HepG2 (cell line): ENCODE results near the gene LRRC45. TPM values are rescaled to one million over a fixed set of nuclear protein-coding genes. Genes with fewer than 3 reads are reported as not detected.

ENCODE experiments used
- DNMT1 ChIP-seq: sonication (generic); formaldehyde crosslinking; IDR thresholded peaks from 2 replicates; pipeline ENCODE4 v1.5.1; 2020; ENCODE audit warnings: mild to moderate bottlenecking, missing genetic modification reagents
- DNMT3B ChIP-seq: conservative IDR thresholded peaks from 2 replicates; pipeline ENCODE4 v1.6.1; 2016; ENCODE audit warnings: missing biosample characterization, control low read depth
- FOXO1 ChIP-seq: sonication (generic); formaldehyde crosslinking; IDR thresholded peaks from 2 replicates; pipeline ENCODE4 v1.4.0; 2020; ENCODE audit warnings: missing genetic modification reagents
- HNRNPLL ChIP-seq: fragments of 200-400 bp; formaldehyde crosslinking; IDR thresholded peaks from 2 replicates; pipeline ENCODE4 v1.6.1; 2017; ENCODE audit warnings: mild to moderate bottlenecking, low read depth, low read length; ENCODE audit not compliant: poor library complexity, severe bottlenecking
- MIER2 ChIP-seq: IDR thresholded peaks from 2 replicates; pipeline ENCODE4 v1.6.1; 2016; ENCODE audit warnings: missing biosample characterization, missing genetic modification reagents
- RAD51 ChIP-seq: fragments of 450-650 bp; IDR thresholded peaks from 2 replicates; pipeline ENCODE4 v1.6.1; 2016; ENCODE audit warnings: borderline replicate concordance
- RCOR2 ChIP-seq: IDR thresholded peaks from 2 replicates; pipeline ENCODE4 v1.6.1; 2016; ENCODE audit warnings: missing biosample characterization, missing genetic modification reagents
- TP53 ChIP-seq: sonication (generic); formaldehyde crosslinking; conservative IDR thresholded peaks from 2 replicates; pipeline ENCODE4 v1.4.0; 2020; ENCODE audit warnings: missing genetic modification reagents
- ZNF24 ChIP-seq: fragments of 450-650 bp; IDR thresholded peaks from 2 replicates; pipeline ENCODE4 v1.6.1; 2017; ENCODE audit warnings: antibody characterized with exemption, mild to moderate bottlenecking
- ZNF672 ChIP-seq: sonication (generic); formaldehyde crosslinking; IDR thresholded peaks from 2 replicates; pipeline ENCODE4 v1.8.1; 2022; ENCODE audit warnings: missing genetic modification reagents
- ZNF772 ChIP-seq: sonication (generic); formaldehyde crosslinking; IDR thresholded peaks from 2 replicates; pipeline ENCODE4 v1.5.0; 2020; ENCODE audit warnings: mild to moderate bottlenecking, missing genetic modification reagents
- ZNF816 ChIP-seq: sonication (generic); formaldehyde crosslinking; IDR thresholded peaks from 2 replicates; pipeline ENCODE4 v1.8.0; 2022; ENCODE audit warnings: missing genetic modification reagents, mild to moderate bottlenecking, borderline replicate concordance
- ZSCAN29 ChIP-seq: sonication (generic); formaldehyde crosslinking; conservative IDR thresholded peaks from 2 replicates; pipeline ENCODE4 v1.4.0; 2020; ENCODE audit warnings: mild to moderate bottlenecking, missing genetic modification reagents
- polyA plus RNA-seq, 8 experiments: library from polyadenylated mRNA; depleted of rRNA in 3 of 8; stranded (reverse) in 7 of 8; unstranded in 1 of 8; fragments of >200 nt; fragmentation: Illumina TruSeq in 4 of 8; extraction: Trizol in 4 of 8; gene quantifications; 2 replicates each; pipeline versions ENCODE4 v1.2.1 to v1.2.3, GENCODE V29; 2011 to 2016; ENCODE audit warnings: low read depth in 4 of 8, missing spikeins in 1 of 8, mixed read lengths in 1 of 8; ENCODE audit not compliant: insufficient read depth in 1 of 8
- total RNA-seq, 5 experiments: library from RNA; depleted of rRNA; stranded (reverse); fragments of >200 nt; fragmentation: Illumina TruSeq; extraction: Trizol; gene quantifications; 2 replicates each; pipeline ENCODE4 v1.2.3, GENCODE V29; 2016; ENCODE audit warnings: low read depth in 1 of 5
- TF ChIP-seq, protein P1 (sequence below): sonication (generic); formaldehyde crosslinking; IDR thresholded peaks from 2 replicates; pipeline ENCODE4 v1.4.0; 2020; ENCODE audit warnings: missing genetic modification reagents, mild to moderate bottlenecking, borderline replicate concordance
- TF ChIP-seq, protein P2 (sequence below): sonication (generic); formaldehyde crosslinking; IDR thresholded peaks from 2 replicates; pipeline ENCODE4 v1.4.0; 2020; ENCODE audit warnings: mild to moderate bottlenecking, missing genetic modification reagents
- TF ChIP-seq, protein P3 (sequence below): sonication (generic); formaldehyde crosslinking; conservative IDR thresholded peaks from 2 replicates; pipeline ENCODE4 v1.8.0; 2022; ENCODE audit warnings: missing genetic modification reagents

The LRRC45 gene
- total and polyA plus RNA-seq, 2 of the 13 experiments (the other 11 are each of a cell fraction or from before 2014, with no cell fraction given), result 11.6 to 48.1 TPM

DNA sequence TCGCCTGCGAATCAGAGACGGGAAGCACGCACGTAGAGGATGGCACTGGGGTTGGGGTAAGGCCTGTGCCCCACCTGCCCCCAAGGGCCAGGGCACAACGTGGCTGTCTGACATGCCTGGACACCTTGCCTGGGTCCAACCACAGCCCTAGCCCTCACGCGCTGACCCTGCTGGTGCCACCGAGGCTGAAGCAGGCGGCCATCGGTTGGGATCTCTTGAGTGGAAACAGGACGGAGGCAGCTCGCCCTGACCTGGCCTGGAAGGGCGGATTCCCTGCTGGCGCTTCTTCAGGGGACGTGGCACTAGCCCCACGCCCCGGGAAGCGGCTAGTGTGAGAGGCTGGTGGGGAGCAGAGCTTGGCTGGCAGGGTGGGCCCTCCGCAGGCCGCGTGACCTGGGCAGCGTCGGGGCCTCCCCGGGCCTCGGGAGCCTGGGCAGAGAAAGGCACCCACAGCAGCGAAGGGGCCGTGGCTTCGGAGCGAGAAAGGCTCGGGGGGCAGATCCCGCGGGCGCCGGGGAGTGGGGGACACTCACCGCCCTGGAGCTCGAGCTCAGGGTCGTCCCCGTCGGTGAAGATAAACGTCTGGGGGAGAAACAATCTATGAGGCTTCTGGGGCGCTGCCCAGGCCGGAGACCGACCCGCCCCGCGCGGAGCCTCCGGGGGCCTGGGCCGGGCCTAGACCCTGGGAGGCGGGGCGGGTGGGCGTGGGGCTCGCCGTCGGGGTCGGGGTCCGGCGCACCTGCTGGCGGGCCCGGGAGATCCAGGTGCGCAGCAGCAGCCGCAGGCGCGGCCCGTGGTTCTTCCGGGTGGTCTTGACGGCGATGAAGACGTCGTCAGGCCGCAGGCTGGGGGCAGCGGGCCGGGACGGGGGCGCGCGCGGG, 27.9 kb downstream of the LRRC45 start (continued):
- TF ChIP-seq TP53 (CRISPR knock-in tag), result 0 out of 2 replicates have a peak, but pooled peaks have one; percentile 38
- no peak for TF ChIP-seq MIER2 (CRISPR knock-in tag)
- no peak for TF ChIP-seq RAD51
- no peak for TF ChIP-seq RCOR2 (CRISPR knock-in tag)
- no peak for TF ChIP-seq ZNF24
- TF ChIP-seq, protein P1, sequence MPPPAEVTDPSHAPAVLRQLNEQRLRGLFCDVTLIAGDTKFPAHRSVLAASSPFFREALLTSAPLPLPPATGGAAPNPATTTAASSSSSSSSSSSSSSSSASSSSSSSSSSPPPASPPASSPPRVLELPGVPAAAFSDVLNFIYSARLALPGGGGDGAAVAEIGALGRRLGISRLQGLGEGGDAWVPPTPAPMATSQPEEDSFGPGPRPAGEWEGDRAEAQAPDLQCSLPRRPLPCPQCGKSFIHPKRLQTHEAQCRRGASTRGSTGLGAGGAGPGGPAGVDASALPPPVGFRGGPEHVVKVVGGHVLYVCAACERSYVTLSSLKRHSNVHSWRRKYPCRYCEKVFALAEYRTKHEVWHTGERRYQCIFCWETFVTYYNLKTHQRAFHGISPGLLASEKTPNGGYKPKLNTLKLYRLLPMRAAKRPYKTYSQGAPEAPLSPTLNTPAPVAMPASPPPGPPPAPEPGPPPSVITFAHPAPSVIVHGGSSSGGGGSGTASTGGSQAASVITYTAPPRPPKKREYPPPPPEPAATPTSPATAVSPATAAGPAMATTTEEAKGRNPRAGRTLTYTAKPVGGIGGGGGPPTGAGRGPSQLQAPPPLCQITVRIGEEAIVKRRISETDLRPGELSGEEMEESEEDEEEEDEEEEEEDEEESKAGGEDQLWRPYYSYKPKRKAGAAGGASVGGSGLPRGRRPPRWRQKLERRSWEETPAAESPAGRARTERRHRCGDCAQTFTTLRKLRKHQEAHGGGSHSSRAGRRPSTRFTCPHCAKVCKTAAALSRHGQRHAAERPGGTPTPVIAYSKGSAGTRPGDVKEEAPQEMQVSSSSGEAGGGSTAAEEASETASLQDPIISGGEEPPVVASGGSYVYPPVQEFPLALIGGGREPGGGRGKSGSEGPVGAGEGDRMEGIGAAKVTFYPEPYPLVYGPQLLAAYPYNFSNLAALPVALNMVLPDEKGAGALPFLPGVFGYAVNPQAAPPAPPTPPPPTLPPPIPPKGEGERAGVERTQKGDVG, result peak; percentile 60; the same call in 1 of the 2 replicates
- 0 out of 2 replicates have a peak, but pooled peaks have one; percentile 37 for TF ChIP-seq ZNF772 (CRISPR knock-in tag)
- TF ChIP-seq ZSCAN29 (CRISPR knock-in tag), result no peak
- no peak for TF ChIP-seq ZNF816
- no peak for TF ChIP-seq FOXO1 (CRISPR knock-in tag)
- peak; percentile 87 for TF ChIP-seq DNMT1 (CRISPR knock-in tag)
- no peak for TF ChIP-seq DNMT3B
- TF ChIP-seq HNRNPLL, result no peak
- no peak for TF ChIP-seq ZNF672 (CRISPR knock-in tag)
- TF ChIP-seq, protein P2, sequence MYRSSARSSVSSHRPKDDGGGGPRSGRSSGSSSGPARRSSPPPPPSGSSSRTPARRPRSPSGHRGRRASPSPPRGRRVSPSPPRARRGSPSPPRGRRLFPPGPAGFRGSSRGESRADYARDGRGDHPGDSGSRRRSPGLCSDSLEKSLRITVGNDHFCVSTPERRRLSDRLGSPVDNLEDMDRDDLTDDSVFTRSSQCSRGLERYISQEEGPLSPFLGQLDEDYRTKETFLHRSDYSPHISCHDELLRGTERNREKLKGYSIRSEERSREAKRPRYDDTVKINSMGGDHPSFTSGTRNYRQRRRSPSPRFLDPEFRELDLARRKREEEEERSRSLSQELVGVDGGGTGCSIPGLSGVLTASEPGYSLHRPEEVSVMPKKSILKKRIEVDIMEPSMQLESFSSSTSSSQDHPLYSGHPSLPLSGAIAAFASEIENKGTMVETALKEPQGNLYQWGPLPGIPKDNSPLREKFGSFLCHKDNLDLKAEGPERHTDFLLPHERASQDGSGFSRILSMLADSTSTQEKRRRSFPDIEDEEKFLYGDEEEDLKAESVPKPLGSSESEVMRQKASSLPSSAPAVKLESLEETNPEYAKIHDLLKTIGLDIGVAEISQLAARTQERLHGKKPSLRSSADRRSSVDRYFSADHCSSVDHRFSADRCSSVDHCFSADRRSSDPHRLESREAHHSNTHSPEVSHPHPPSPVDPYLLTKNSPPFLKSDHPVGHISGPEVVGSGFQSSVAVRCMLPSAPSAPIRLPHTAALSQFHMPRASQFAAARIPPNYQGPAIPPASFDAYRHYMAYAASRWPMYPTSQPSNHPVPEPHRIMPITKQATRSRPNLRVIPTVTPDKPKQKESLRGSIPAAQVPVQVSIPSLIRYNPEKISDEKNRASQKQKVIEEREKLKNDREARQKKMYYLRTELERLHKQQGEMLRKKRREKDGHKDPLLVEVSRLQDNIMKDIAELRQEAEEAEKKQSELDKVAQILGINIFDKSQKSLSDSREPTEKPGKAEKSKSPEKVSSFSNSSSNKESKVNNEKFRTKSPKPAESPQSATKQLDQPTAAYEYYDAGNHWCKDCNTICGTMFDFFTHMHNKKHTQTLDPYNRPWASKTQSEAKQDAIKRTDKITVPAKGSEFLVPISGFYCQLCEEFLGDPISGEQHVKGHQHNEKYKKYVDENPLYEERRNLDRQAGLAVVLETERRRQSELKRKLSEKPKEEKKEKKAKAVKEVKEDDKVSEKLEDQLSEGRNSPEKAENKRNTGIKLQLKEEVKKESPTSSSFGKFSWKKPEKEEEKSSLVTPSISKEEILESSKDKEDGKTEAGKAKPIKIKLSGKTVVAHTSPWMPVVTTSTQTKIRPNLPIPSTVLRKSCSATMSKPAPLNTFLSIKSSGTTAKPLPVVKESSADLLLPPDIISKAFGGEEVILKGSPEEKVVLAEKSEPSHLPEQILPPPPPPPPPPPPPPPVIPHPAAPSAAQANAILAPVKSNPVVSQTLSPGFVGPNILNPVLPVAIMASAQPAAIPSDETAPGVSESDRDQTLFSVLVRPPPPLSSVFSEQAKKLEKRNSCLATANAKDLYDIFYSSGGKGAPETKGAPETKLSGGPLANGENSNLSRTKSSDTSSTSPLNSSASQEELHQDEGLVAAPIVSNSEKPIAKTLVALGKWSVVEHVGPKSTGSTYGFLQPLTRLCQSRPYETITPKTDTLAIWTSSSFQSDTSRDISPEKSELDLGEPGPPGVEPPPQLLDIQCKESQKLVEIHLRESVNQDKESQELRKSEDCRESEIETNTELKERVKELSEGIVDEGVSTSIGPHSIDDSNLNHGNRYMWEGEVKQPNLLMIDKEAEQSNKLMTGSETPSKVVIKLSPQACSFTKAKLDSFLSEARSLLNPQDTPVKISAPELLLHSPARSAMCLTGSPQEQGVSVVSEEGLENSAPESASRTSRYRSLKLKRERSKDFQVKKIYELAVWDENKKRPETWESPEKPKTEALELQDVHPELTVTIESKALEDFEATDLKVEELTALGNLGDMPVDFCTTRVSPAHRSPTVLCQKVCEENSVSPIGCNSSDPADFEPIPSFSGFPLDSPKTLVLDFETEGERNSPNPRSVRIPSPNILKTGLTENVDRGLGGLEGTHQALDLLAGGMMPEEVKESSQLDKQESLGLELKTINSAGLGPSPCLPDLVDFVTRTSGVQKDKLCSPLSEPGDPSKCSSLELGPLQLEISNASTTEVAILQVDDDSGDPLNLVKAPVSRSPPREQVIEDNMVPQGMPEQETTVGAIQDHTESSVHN (CRISPR knock-in tag), result no peak
- TF ChIP-seq, protein P3, sequence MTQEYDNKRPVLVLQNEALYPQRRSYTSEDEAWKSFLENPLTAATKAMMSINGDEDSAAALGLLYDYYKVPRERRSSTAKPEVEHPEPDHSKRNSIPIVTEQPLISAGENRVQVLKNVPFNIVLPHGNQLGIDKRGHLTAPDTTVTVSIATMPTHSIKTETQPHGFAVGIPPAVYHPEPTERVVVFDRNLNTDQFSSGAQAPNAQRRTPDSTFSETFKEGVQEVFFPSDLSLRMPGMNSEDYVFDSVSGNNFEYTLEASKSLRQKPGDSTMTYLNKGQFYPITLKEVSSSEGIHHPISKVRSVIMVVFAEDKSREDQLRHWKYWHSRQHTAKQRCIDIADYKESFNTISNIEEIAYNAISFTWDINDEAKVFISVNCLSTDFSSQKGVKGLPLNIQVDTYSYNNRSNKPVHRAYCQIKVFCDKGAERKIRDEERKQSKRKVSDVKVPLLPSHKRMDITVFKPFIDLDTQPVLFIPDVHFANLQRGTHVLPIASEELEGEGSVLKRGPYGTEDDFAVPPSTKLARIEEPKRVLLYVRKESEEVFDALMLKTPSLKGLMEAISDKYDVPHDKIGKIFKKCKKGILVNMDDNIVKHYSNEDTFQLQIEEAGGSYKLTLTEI (CRISPR knock-in tag), result no peak
